IPS-11a (cell line): ENCODE measurements around the gene ADGRF3.
"Not testable (repeated sequence)": the region's sequence is repeated elsewhere in the genome, so short reads cannot be mapped to it uniquely, and the experiment has no call there.

ENCODE experiments used
- H3K4me3 ChIP-seq: one replicate; pipeline ENCODE4 v1.5.1; 2013; ENCODE audit warnings: low read depth, low read length, control low read depth

The ADGRF3 gene

GRCh38 chr2:26346454-26347053 is at the start of gene ADGRF3:
ADGRF3 (minus strand) TSS chr2:26346789; CDS start chr2:26346234, 555 bp downstream.
- H3K4me3 ChIP-seq: peak within 1 kb of the TSS; percentile 95

- H3K4me3 ChIP-seq: no peak overlapping the region
Measured at GRCh38 chr2:26395394-26395793, 48.8 kb upstream of the ADGRF3 start.

- no peak overlapping the region for H3K4me3 ChIP-seq
Measured at GRCh38 chr2:26394694-26395093, 48.1 kb upstream of the ADGRF3 start.

- no peak overlapping the region for H3K4me3 ChIP-seq
Measured at GRCh38 chr2:26387189-26387588, 40.6 kb upstream of the ADGRF3 start.

GRCh38 chr2:26384597-26384996 is 38.0 kb upstream of the ADGRF3 start:
- H3K4me3 ChIP-seq: no peak overlapping the region

- no peak overlapping the region for H3K4me3 ChIP-seq
Measured at GRCh38 chr2:26384183-26384582, 37.6 kb upstream of the ADGRF3 start.

GRCh38 chr2:26382564-26382963 is 36.0 kb upstream of the ADGRF3 start:
- no peak overlapping the region for H3K4me3 ChIP-seq

- no peak overlapping the region for H3K4me3 ChIP-seq
Measured at GRCh38 chr2:26380281-26380680, 33.7 kb upstream of the ADGRF3 start.

- no peak overlapping the region for H3K4me3 ChIP-seq
Measured at GRCh38 chr2:26376799-26377198, 30.2 kb upstream of the ADGRF3 start.

- not testable (repeated sequence) for H3K4me3 ChIP-seq
Measured at GRCh38 chr2:26370909-26371308, 24.3 kb upstream of the ADGRF3 start.

GRCh38 chr2:26369664-26370063 is 23.1 kb upstream of the ADGRF3 start:
- not testable (repeated sequence) for H3K4me3 ChIP-seq

GRCh38 chr2:26366957-26367356 is 20.4 kb upstream of the ADGRF3 start:
- no peak overlapping the region for H3K4me3 ChIP-seq

GRCh38 chr2:26364669-26365068 is 18.1 kb upstream of the ADGRF3 start:
- H3K4me3 ChIP-seq: no peak overlapping the region

- no peak overlapping the region for H3K4me3 ChIP-seq
Measured at GRCh38 chr2:26363958-26364357, 17.4 kb upstream of the ADGRF3 start.

- H3K4me3 ChIP-seq: no peak overlapping the region
Measured at GRCh38 chr2:26363323-26363722, 16.7 kb upstream of the ADGRF3 start.

- H3K4me3 ChIP-seq: no peak overlapping the region
Measured at GRCh38 chr2:26359886-26360473, 13.4 kb upstream of the ADGRF3 start.

- no peak overlapping the region for H3K4me3 ChIP-seq
Measured at GRCh38 chr2:26356771-26357170, 10.2 kb upstream of the ADGRF3 start.

GRCh38 chr2:26356111-26356510 is 9.5 kb upstream of the ADGRF3 start:
- no peak overlapping the region for H3K4me3 ChIP-seq

GRCh38 chr2:26355038-26355995 is 8.7 kb upstream of the ADGRF3 start:
- H3K4me3 ChIP-seq: no peak overlapping the region

GRCh38 chr2:26354469-26354868 is 7.9 kb upstream of the ADGRF3 start:
- H3K4me3 ChIP-seq: not testable (repeated sequence)

- no peak overlapping the region for H3K4me3 ChIP-seq
Measured at GRCh38 chr2:26352892-26353291, 6.3 kb upstream of the ADGRF3 start.
